SK-N-SH (cell line): ENCODE results near the gene SFXN5. TPM values are rescaled to one million over a fixed set of nuclear protein-coding genes. Genes with fewer than 3 reads are reported as not detected.
"Not testable (repeated sequence)": the region's sequence is repeated elsewhere in the genome, so short reads cannot be mapped to it uniquely, and the experiment has no call there.

Experiments
- CTCF ChIA-PET: fragments of 300-600, 350-600 bp; formaldehyde crosslinking; extraction: SDS; loops from one replicate; lab custom pipeline; 2021; lab: Yijun Ruan, JAX
- POLR2A ChIA-PET: fragments of 350-600 bp; sonication (Branson Sonifier 250); formaldehyde crosslinking; extraction: SDS; loops from one replicate; lab custom pipeline; 2020; ENCODE audit warnings: antibody characterized with exemption, inconsistent platforms; lab: Yijun Ruan, JAX
- DNase-seq: peaks from one replicate; pipeline ENCODE4 v3.0.0; 2012
- H2AFZ ChIP-seq: fragments of 200-600 bp; sonication (generic); 2 replicates; pipeline ENCODE4 v1.8.1; 2016; ENCODE audit warnings: antibody characterized with exemption, mild to moderate bottlenecking, low read depth
- H3F3A ChIP-seq: fragments of 200-600 bp; sonication (generic); replicated peaks from 2 replicates; pipeline ENCODE3; 2016; ENCODE audit warnings: antibody characterized with exemption, mild to moderate bottlenecking; ENCODE audit not compliant: insufficient read depth
- H3K27ac ChIP-seq, 2 experiments: fragments of 200-500 bp in 1 of 2; fragments of 200-600 bp in 1 of 2; sonication (Bioruptor generic) in 1 of 2; sonication (generic), shearing (Covaris generic) in 1 of 2; 2 replicates each; pipeline versions ENCODE4 v1.5.1 to v1.6.1; 2014 to 2016; ENCODE audit warnings: low read depth in 2 of 2, inconsistent platforms in 1 of 2, low read length in 1 of 2, mild to moderate bottlenecking in 1 of 2, mixed read lengths in 1 of 2
- H3K27me3 ChIP-seq: fragments of 200-600 bp; sonication (generic), shearing (Covaris generic); 2 replicates; pipeline ENCODE4 v1.6.1; 2016; ENCODE audit warnings: mixed run types; ENCODE audit not compliant: insufficient read depth
- H3K36me3 ChIP-seq, 2 experiments: fragments of 200-500 bp in 1 of 2; fragments of 200-600 bp in 1 of 2; sonication (Bioruptor generic) in 1 of 2; sonication (generic) in 1 of 2; replicated peaks in 1 of 2; 2 replicates each; pipeline versions ENCODE3 to v1.5.1; 2014 to 2016; ENCODE audit warnings: low read length in 1 of 2, mild to moderate bottlenecking in 1 of 2; ENCODE audit not compliant: insufficient read depth in 2 of 2, control insufficient read depth in 1 of 2
- H3K4me1 ChIP-seq, 2 experiments: fragments of 200-500 bp in 1 of 2; fragments of 200-600 bp in 1 of 2; sonication (Bioruptor generic) in 1 of 2; sonication (generic), shearing (Covaris generic) in 1 of 2; 2 replicates each; pipeline versions ENCODE4 v1.5.1 to v1.6.1; 2014 to 2016; ENCODE audit warnings: low read depth in 1 of 2, low read length in 1 of 2, mixed run types in 1 of 2; ENCODE audit not compliant: insufficient read depth in 2 of 2, control insufficient read depth in 1 of 2
- H3K4me2 ChIP-seq: fragments of 200-600 bp; sonication (generic), shearing (Covaris generic); 2 replicates; pipeline ENCODE4 v1.6.1; 2017; ENCODE audit warnings: mixed run types
- H3K4me3 ChIP-seq, 2 experiments: fragments of 200-500 bp in 1 of 2; fragments of 200-600 bp in 1 of 2; sonication (Bioruptor generic) in 1 of 2; sonication (generic), shearing (Covaris generic) in 1 of 2; 2 replicates each; pipeline versions ENCODE4 v1.5.1 to v1.8.1; 2014 to 2016; ENCODE audit warnings: low read depth in 2 of 2, inconsistent platforms in 1 of 2, low read length in 1 of 2, mild to moderate bottlenecking in 1 of 2, mixed read lengths in 1 of 2, moderate library complexity in 1 of 2
- H3K79me2 ChIP-seq: fragments of 200-600 bp; sonication (generic); 2 replicates; pipeline ENCODE4 v1.8.1; 2017; ENCODE audit warnings: mild to moderate bottlenecking; ENCODE audit not compliant: insufficient read depth
- H3K9ac ChIP-seq: fragments of 200-600 bp; sonication (generic); 2 replicates; pipeline ENCODE4 v1.6.1; 2017; ENCODE audit warnings: mixed run types
- H3K9me2 ChIP-seq: fragments of 200-600 bp; sonication (generic); 2 replicates; pipeline ENCODE4 v1.6.1; 2017; ENCODE audit warnings: mixed run types
- H3K9me3 ChIP-seq: fragments of 200-600 bp; sonication (generic); 2 replicates; pipeline ENCODE4 v1.6.1; 2017; ENCODE audit warnings: mixed run types, mild to moderate bottlenecking, moderate library complexity
- H4K20me1 ChIP-seq: fragments of 200-600 bp; sonication (generic); 2 replicates; pipeline ENCODE4 v1.6.1; 2017; ENCODE audit warnings: mild to moderate bottlenecking, mixed run types; ENCODE audit not compliant: insufficient read depth
- ELF1 ChIP-seq: IDR thresholded peaks from 2 replicates; pipeline ENCODE4 v1.4.0; 2012
- EZH2phosphoT487 ChIP-seq: fragments of 200-600 bp; sonication (generic); IDR thresholded peaks from 2 replicates; pipeline ENCODE4 v1.6.1; 2017; ENCODE audit warnings: low read depth, mixed run types, mild to moderate bottlenecking, antibody characterized with exemption, moderate library complexity, borderline replicate concordance
- GATA2 ChIP-seq: sonication (generic); formaldehyde crosslinking; IDR thresholded peaks from 2 replicates; pipeline ENCODE4 v1.5.0; 2020; ENCODE audit warnings: mild to moderate bottlenecking, missing genetic modification reagents
- NFIC ChIP-seq: IDR thresholded peaks from 2 replicates; pipeline ENCODE4 v1.4.0; 2012; ENCODE audit warnings: borderline replicate concordance
- RXRA ChIP-seq: IDR thresholded peaks from 2 replicates; pipeline ENCODE4 v1.4.0; 2012; ENCODE audit warnings: low read depth, mild to moderate bottlenecking, borderline replicate concordance
- WGBS: methylation state at CpG from one replicate; pipeline ENCODE4 v1.1.6; 2017; ENCODE audit warnings: low lambda C conversion rate; 5-methylcytosine and 5-hydroxymethylcytosine counted together
- polyA plus RNA-seq, 3 experiments: library from polyadenylated mRNA; depleted of rRNA; stranded (reverse); fragments of >200 nt; gene quantifications; 2 replicates each; pipeline ENCODE4 v1.2.3, GENCODE V29; 2012
- TF ChIP-seq, protein P1 (sequence below): fragments of 150-350 bp; IDR thresholded peaks from 2 replicates; pipeline ENCODE4 v1.6.1; 2017; ENCODE audit warnings: antibody characterized with exemption, low read length, low read depth, borderline replicate concordance

The SFXN5 gene
- polyA plus RNA-seq, 1 of the 3 experiments (the other 2 are of a cell fraction) = 9.9 TPM

DNA sequence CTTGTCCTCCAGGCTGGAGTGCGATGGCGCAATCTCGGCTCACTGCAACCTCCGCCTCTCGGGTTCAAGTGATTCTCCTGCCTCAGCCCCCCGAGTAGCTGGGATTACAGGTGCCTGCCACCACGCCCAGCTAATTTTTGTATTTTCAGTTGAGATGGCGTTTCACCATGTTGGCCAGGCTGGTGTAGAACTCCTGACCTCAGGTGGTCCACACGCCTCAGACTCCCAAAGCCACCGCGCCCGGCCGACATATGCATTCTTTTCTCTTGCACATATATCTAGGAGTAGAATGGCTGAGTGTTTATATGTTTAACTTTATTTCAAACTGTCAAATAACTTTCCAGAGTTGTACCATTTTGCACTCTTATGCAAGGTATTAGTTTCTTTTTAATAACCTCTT is 164.1 kb downstream of the SFXN5 start:
- H3K4me3 ChIP-seq, H3K79me2 ChIP-seq, H3K9me2 ChIP-seq, H3K36me3 ChIP-seq, H3K9ac ChIP-seq, H3K4me2 ChIP-seq, CTCF ChIA-PET, DNase-seq, H3K4me1 ChIP-seq, H3K27ac ChIP-seq, H2AFZ ChIP-seq, H3K9me3 ChIP-seq, POLR2A ChIA-PET, H3F3A ChIP-seq, H4K20me1 ChIP-seq: not testable (repeated sequence)
- H3K27me3 ChIP-seq = peaks cover 80% of the 10 kb centered on the region
- WGBS = 34% methylated on average over 13 of the region's 13 CpGs

DNA sequence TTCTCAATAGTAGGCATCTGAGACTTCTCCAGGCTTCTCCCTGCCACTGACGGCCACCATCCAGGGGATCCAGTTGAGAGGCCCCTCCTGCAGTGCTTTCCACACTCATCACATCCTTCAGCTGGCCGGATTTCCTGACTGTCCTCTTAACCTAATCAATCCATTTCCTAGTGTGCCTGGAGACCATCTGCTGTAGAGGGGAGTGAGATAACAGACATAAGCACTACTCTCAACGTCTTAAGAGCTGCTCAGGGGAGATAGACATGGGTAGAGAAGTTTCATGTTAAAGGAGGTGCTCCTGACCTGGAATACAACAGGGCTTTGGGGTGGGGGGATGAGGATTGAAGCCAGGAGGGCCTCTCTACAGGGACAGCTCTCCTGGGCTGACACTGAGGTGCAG is 170.1 kb downstream of the SFXN5 start:
- Histone ChIP-seq H2AFZ (no peak overlapping the region), H3K9ac (no peak overlapping the region), H3K36me3 (no peaks in the 10 kb centered on the region), H3K4me3 (no peak overlapping the region), H3K4me1 (peaks cover 0 to 11% of the 10 kb centered on the region in 2 experiments; a peak in 1 of 4 replicates), H4K20me1 (no peaks in the 10 kb centered on the region), H3K9me2 (no peaks in the 10 kb centered on the region), H3K9me3 (no peaks in the 10 kb centered on the region), H3K79me2 (no peaks in the 10 kb centered on the region), H3K27me3 (peaks cover 43% of the 10 kb centered on the region), H3F3A (no peaks in the 10 kb centered on the region), H3K4me2 (no peak overlapping the region), H3K27ac (no peak overlapping the region)
- 21% methylated on average over 3 of the region's 3 CpGs for WGBS
- DNase-seq = peak; percentile 38
- no peak for TF ChIP-seq EZH2phosphoT487
- TF ChIP-seq GATA2 (CRISPR knock-in tag) = peak; percentile 20; the same call in 1 of the 2 replicates
- CTCF ChIA-PET = interaction anchor here (1.0 to 3.8 kb wide), 6 partner anchors 8 to 311 kb away, joined by 3 to 27 read pairs (median 9); partner anchors contain the start of gene SPR
- POLR2A ChIA-PET = no interaction called here

DNA sequence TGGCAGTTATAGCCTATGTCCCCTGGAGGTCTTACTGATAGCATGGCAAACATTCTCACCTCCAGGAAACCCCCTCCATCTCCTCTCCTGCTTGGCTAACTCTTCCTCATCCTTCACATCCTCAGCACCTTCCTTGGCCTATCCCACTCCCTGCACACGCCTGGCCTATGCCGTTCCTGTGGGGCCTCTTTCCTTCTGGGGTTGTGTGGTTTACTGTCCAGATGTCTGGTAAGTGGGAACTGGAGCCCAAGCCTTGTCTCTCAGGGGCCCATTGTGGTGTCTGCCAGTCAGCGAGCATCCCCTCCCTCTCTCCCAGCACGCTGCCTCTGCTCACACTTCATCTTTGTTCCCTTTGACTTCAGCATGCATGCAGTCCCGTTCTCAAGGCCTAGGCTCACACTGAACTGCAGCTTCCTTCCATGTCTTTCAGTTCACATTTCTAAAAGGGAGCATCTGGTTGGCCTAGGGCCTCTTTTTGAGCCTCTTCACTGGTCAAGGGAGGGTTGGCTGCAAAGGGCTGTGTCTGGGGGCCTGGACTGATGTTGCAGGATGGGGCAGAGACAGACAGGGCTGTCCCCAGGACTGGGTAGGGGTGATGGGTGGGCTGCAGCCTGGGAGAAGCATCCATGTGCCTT is 171.2 kb downstream of the SFXN5 start:
- TF ChIP-seq RXRA (no peak), NFIC (no peak), ELF1 (no peak)
- TF ChIP-seq, protein P1, sequence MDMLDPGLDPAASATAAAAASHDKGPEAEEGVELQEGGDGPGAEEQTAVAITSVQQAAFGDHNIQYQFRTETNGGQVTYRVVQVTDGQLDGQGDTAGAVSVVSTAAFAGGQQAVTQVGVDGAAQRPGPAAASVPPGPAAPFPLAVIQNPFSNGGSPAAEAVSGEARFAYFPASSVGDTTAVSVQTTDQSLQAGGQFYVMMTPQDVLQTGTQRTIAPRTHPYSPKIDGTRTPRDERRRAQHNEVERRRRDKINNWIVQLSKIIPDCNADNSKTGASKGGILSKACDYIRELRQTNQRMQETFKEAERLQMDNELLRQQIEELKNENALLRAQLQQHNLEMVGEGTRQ = no peak
- no peaks in the 10 kb centered on the region for H4K20me1 ChIP-seq
- peaks cover 34% of the 10 kb centered on the region for H3K27me3 ChIP-seq
- H3F3A ChIP-seq = no peaks in the 10 kb centered on the region
- no peak for DNase-seq
- ChIA-PET POLR2A (no interaction called here), CTCF (interaction anchor here (1.0 to 3.8 kb wide), 3 partner anchors 7 to 26 kb away, joined by 3 to 27 read pairs (median 13); partner anchors contain the start of gene SPR)
- peaks cover 0 to 11% of the 10 kb centered on the region in 2 experiments; a peak in 1 of 4 replicates for H3K4me1 ChIP-seq
- no peak overlapping the region for H3K4me3 ChIP-seq
- H3K79me2 ChIP-seq = no peaks in the 10 kb centered on the region
- no peaks in the 10 kb centered on the region for H3K9me2 ChIP-seq
- no peak overlapping the region for H3K9ac ChIP-seq
- H2AFZ ChIP-seq = no peak overlapping the region
- no peaks in the 10 kb centered on the region for H3K36me3 ChIP-seq
- no peak overlapping the region for H3K27ac ChIP-seq
- H3K4me2 ChIP-seq = no peak overlapping the region
- no peaks in the 10 kb centered on the region for H3K9me3 ChIP-seq
- WGBS = 66% methylated on average over 5 of the region's 5 CpGs
